Transverse colon (tissue), 4 donors: ENCODE results near the gene SULT1C2. TPM values are rescaled to one million over a fixed set of nuclear protein-coding genes. Genes with fewer than 3 reads are reported as not detected.

Source experiments
- DNase-seq: peaks from one replicate; pipeline ENCODE4 v3.0.0-alpha.2; 2019
- H3K27ac ChIP-seq, 4 donors: fragments of 200-600 bp; sonication (generic); 2 replicates each; pipeline ENCODE4 v1.5.1; 2016 to 2018; ENCODE audit warnings: inconsistent platforms in 4 of 4
- H3K27me3 ChIP-seq: fragments of 200-600 bp; sonication (generic); 2 replicates; pipeline ENCODE4 v1.5.1; 2017; ENCODE audit warnings: inconsistent platforms
- H3K36me3 ChIP-seq, 4 donors: fragments of 200-600 bp; sonication (generic); 2 replicates each; pipeline ENCODE4 v1.5.1; 2017 to 2019; ENCODE audit warnings: inconsistent platforms in 4 of 4
- H3K4me1 ChIP-seq, 4 donors: fragments of 200-600 bp; sonication (generic); 2 replicates each; pipeline ENCODE4 v1.5.1; 2017 to 2020; ENCODE audit warnings: inconsistent platforms in 4 of 4
- H3K4me3 ChIP-seq, 4 donors: fragments of 200-600 bp; sonication (generic); 1 replicate in 1 of 4; 2 replicates in 3 of 4; pipeline versions ENCODE4 v1.5.1 to v1.6.1; 2017 to 2019; ENCODE audit warnings: inconsistent platforms in 4 of 4
- H3K9me3 ChIP-seq, 2 donors: fragments of 200-600 bp; sonication (generic); 2 replicates each; pipeline ENCODE4 v1.5.1; 2017 to 2019; ENCODE audit warnings: inconsistent platforms in 2 of 2
- CTCF ChIP-seq, 5 experiments: fragments of 200-600 bp in 3 of 5; fragments of 450-650 bp in 2 of 5; sonication (generic) in 3 of 5; IDR thresholded peaks; 1 replicate in 2 of 5; 2 replicates in 3 of 5; pipeline ENCODE4 v1.5.1; 2016 to 2017; ENCODE audit warnings: antibody characterized with exemption in 5 of 5, inconsistent platforms in 3 of 5, mild to moderate bottlenecking in 2 of 5, moderate library complexity in 1 of 5
- EP300 ChIP-seq: sonication (generic); formaldehyde crosslinking; IDR thresholded peaks from one replicate; pipeline ENCODE4 v1.6.1; 2017; ENCODE audit warnings: antibody characterized with exemption, low read depth
- POLR2A ChIP-seq: fragments of 450-650 bp; IDR thresholded peaks from one replicate; pipeline ENCODE4 v1.6.1; 2016; ENCODE audit warnings: antibody characterized with exemption, mild to moderate bottlenecking, moderate library complexity
- POLR2AphosphoS5 ChIP-seq, 3 donors: sonication (generic); formaldehyde crosslinking; IDR thresholded peaks; one replicate each; pipeline ENCODE4 v1.6.1; 2016; ENCODE audit warnings: antibody characterized with exemption in 3 of 3
- WGBS, 2 donors: methylation state at CpG; one replicate each; pipeline ENCODE4 v1.1.5; 2018; ENCODE audit warnings: low coverage in 1 of 2; 5-methylcytosine and 5-hydroxymethylcytosine counted together
- in situ Hi-C, 4 donors: fragments of 200-750 bp; cut with MboI; loops; one replicate each; pipeline versions ENCODE4 v1.15.0 to v1.15.1; 2017; ENCODE audit warnings: low sequenced_read_pairs in 3 of 4, low pct_ligation_motif_present in 1 of 4, low pct_unique_long_range_greater_than_20kb in 1 of 4
- intact Hi-C: fragments of 100-400 bp; cut with DNase I; formaldehyde crosslinking; loops from one replicate; pipeline ENCODE4 v1.15.1; 2023; ENCODE audit warnings: low total_unique reads
- total RNA-seq, 4 donors: library from RNA; depleted of rRNA; stranded (reverse); fragments of >200 nt; gene quantifications; one replicate each; pipeline ENCODE4 v1.1.0, GENCODE V29; 2016

The SULT1C2 gene
- total RNA-seq, 4 donors from 2014 or later = not detected

- TF ChIP-seq POLR2A = no peak
- TF ChIP-seq POLR2AphosphoS5 (IDR thresholded peaks at IDR 0.05) = no peak
- TF ChIP-seq EP300 = no peak
- TF ChIP-seq CTCF (IDR thresholded peaks at IDR 0.05) = no peak
- DNase-seq = no peak
- Histone ChIP-seq H3K27ac (no peak overlapping the region), H3K4me3 (no peak overlapping the region), H3K27me3 (no peaks in the 10 kb centered on the region), H3K4me1 (peaks cover 0 to 15% (median under 1%) of the 10 kb centered on the region in 4 donors), H3K36me3 (no peaks in the 10 kb centered on the region), H3K9me3 (no peaks in the 10 kb centered on the region)
- in situ Hi-C loops (no loop called here), intact Hi-C loops (no loop called here)
- WGBS, 2 donors = 57 to 68% methylated on average over 1 of the region's 1 CpG
These were observed 26.7 kb upstream of the SULT1C2 start for GRCh38 chr2:108262036-108262435.

GRCh38 chr2:108263401-108263800, 25.3 kb upstream of the SULT1C2 start:
- TF ChIP-seq CTCF (IDR thresholded peaks at IDR 0.05) = no peak
- H3K27me3 ChIP-seq = no peaks in the 10 kb centered on the region
- no peaks in the 10 kb centered on the region for H3K36me3 ChIP-seq
- H3K4me3 ChIP-seq = no peak overlapping the region
- in situ Hi-C loops (no loop called here), intact Hi-C loops (no loop called here)
- no peak overlapping the region for H3K27ac ChIP-seq
- DNase-seq = no peak
- peaks cover 0 to 20% (median 9%) of the 10 kb centered on the region in 4 donors for H3K4me1 ChIP-seq
- H3K9me3 ChIP-seq = no peaks in the 10 kb centered on the region

- intact Hi-C loops (no loop called here), in situ Hi-C loops (no loop called here)
- no peak overlapping the region for H3K27ac ChIP-seq
- H3K9me3 ChIP-seq = no peaks in the 10 kb centered on the region
- TF ChIP-seq EP300 (no peak), POLR2A (no peak), POLR2AphosphoS5 (IDR thresholded peaks at IDR 0.05) (no peak), CTCF (IDR thresholded peaks at IDR 0.05) (no peak)
- H3K4me3 ChIP-seq = no peak overlapping the region
- H3K36me3 ChIP-seq = no peaks in the 10 kb centered on the region
- peaks cover 0 to 24% (median 11%) of the 10 kb centered on the region in 4 donors for H3K4me1 ChIP-seq
- no peaks in the 10 kb centered on the region for H3K27me3 ChIP-seq
- WGBS, 2 donors = 47 to 49% methylated on average over 2 to 3 of the region's 3 CpGs
- DNase-seq = no peak
These were observed 22.5 kb upstream of the SULT1C2 start for GRCh38 chr2:108266218-108266617.

- in situ Hi-C loops = no loop called here
- DNase-seq = peak; percentile 26
- Histone ChIP-seq H3K4me3 (no peak overlapping the region), H3K9me3 (no peaks in the 10 kb centered on the region), H3K27ac (peak overlapping the region; percentile 37 to 74 (median 55)), H3K4me1 (peaks cover 0 to 29% (median 12%) of the 10 kb centered on the region in 4 donors), H3K36me3 (no peaks in the 10 kb centered on the region), H3K27me3 (no peaks in the 10 kb centered on the region)
- intact Hi-C loops = no loop called here
- WGBS, 2 donors = 58 to 64% methylated on average over 4 to 5 of the region's 5 CpGs
- TF ChIP-seq EP300 (no peak), CTCF (IDR thresholded peaks at IDR 0.05) (no peak), POLR2AphosphoS5 (IDR thresholded peaks at IDR 0.05) (no peak)
These were observed 21.6 kb upstream of the SULT1C2 start for GRCh38 chr2:108267101-108267500.
